HS-5 (cell line): ENCODE results near the gene FIG4.
"Not testable (repeated sequence)": the region's sequence is repeated elsewhere in the genome, so short reads cannot be mapped to it uniquely, and the experiment has no call there.

Experiments
- DNase-seq: peaks from one replicate; pipeline ENCODE4 v3.0.0-alpha.2; 2012; ENCODE audit warnings: low read depth

The FIG4 gene

GRCh38 chr6:109702791-109703190 is 11.7 kb downstream of the FIG4 start:
- no peak for DNase-seq

- peak; percentile 75 for DNase-seq
Observed at GRCh38 chr6:109705258-109705657, 14.2 kb downstream of the FIG4 start.

- no peak for DNase-seq
Observed at GRCh38 chr6:109706513-109706912, 15.4 kb downstream of the FIG4 start.

- not testable (repeated sequence) for DNase-seq
Observed at GRCh38 chr6:109708099-109708498, 17.0 kb downstream of the FIG4 start.

- no peak for DNase-seq
Observed at GRCh38 chr6:109713097-109713496, 22.0 kb downstream of the FIG4 start.

GRCh38 chr6:109714166-109714565 is 23.1 kb downstream of the FIG4 start:
- no peak for DNase-seq

- DNase-seq = no peak
Observed at GRCh38 chr6:109714611-109715010, 23.5 kb downstream of the FIG4 start.

- no peak for DNase-seq
Observed at GRCh38 chr6:109715616-109716015, 24.5 kb downstream of the FIG4 start.

GRCh38 chr6:109717971-109718370 is 26.9 kb downstream of the FIG4 start:
- no peak for DNase-seq

GRCh38 chr6:109718991-109719390 is 27.9 kb downstream of the FIG4 start:
- no peak for DNase-seq

- no peak for DNase-seq
Observed at GRCh38 chr6:109720311-109720710, 29.2 kb downstream of the FIG4 start.

GRCh38 chr6:109722011-109722410 is 30.9 kb downstream of the FIG4 start:
- DNase-seq = no peak

- no peak for DNase-seq
Observed at GRCh38 chr6:109722564-109723254, 31.6 kb downstream of the FIG4 start.

GRCh38 chr6:109725250-109725649 is 34.2 kb downstream of the FIG4 start:
- DNase-seq = not testable (repeated sequence)

- no peak for DNase-seq
Observed at GRCh38 chr6:109736273-109737025, 45.4 kb downstream of the FIG4 start.

GRCh38 chr6:109738255-109738654 is 47.2 kb downstream of the FIG4 start:
- no peak for DNase-seq

- no peak for DNase-seq
Observed at GRCh38 chr6:109738667-109739066, 47.6 kb downstream of the FIG4 start.

GRCh38 chr6:109739686-109740085 is 48.6 kb downstream of the FIG4 start:
- no peak for DNase-seq

- DNase-seq = no peak
Observed at GRCh38 chr6:109740787-109741186, 49.7 kb downstream of the FIG4 start.

- DNase-seq = peak; percentile 75
Observed at GRCh38 chr6:109743739-109744138, 52.6 kb downstream of the FIG4 start.

- DNase-seq = not testable (repeated sequence)
Observed at GRCh38 chr6:109744779-109745178, 53.7 kb downstream of the FIG4 start.

- no peak for DNase-seq
Observed at GRCh38 chr6:109747221-109747620, 56.1 kb downstream of the FIG4 start.

GRCh38 chr6:109759098-109759955 is 68.2 kb downstream of the FIG4 start:
- no peak for DNase-seq
